HEK293 (cell line): ENCODE data around the gene ZNF335.

Source experiments
- ATF2 ChIP-seq: fragments of 450-650 bp; formaldehyde crosslinking; IDR thresholded peaks from 2 replicates; pipeline ENCODE4 v1.5.1; 2016; ENCODE audit warnings: missing biosample characterization, missing genetic modification characterization, low read depth
- FEZF1 ChIP-seq: fragments of 450-650 bp; formaldehyde crosslinking; IDR thresholded peaks from 2 replicates; pipeline ENCODE4 v1.5.1; 2016; ENCODE audit warnings: missing biosample characterization, missing genetic modification characterization
- PRDM1 ChIP-seq: fragments of 450-650 bp; formaldehyde crosslinking; IDR thresholded peaks from 2 replicates; pipeline ENCODE4; 2016; ENCODE audit warnings: missing biosample characterization, missing genetic modification characterization
- SETDB1 ChIP-seq: IDR thresholded peaks from one replicate; pipeline ENCODE4 v1.6.1; 2017; ENCODE audit warnings: mild to moderate bottlenecking, low read length, moderate library complexity, mixed read lengths; ENCODE audit not compliant: insufficient read length
- ZBTB49 ChIP-seq: fragments of 450-650 bp; formaldehyde crosslinking; IDR thresholded peaks from 2 replicates; pipeline ENCODE4 v1.5.1; 2016; ENCODE audit warnings: missing biosample characterization, missing genetic modification characterization, low read depth
- ZNF302 ChIP-seq: fragments of 450-650 bp; formaldehyde crosslinking; IDR thresholded peaks from 2 replicates; pipeline ENCODE4 v1.5.1; 2016; ENCODE audit warnings: missing biosample characterization, missing genetic modification characterization, low read depth
- ZNF311 ChIP-seq: fragments of 450-650 bp; formaldehyde crosslinking; IDR thresholded peaks from 2 replicates; pipeline ENCODE4 v1.5.1; 2017; ENCODE audit warnings: missing biosample characterization, missing genetic modification characterization, borderline replicate concordance
- ZNF747 ChIP-seq: fragments of 450-650 bp; formaldehyde crosslinking; IDR thresholded peaks from 2 replicates; pipeline ENCODE4 v1.5.1; 2016; ENCODE audit warnings: missing biosample characterization, missing genetic modification characterization

DNA sequence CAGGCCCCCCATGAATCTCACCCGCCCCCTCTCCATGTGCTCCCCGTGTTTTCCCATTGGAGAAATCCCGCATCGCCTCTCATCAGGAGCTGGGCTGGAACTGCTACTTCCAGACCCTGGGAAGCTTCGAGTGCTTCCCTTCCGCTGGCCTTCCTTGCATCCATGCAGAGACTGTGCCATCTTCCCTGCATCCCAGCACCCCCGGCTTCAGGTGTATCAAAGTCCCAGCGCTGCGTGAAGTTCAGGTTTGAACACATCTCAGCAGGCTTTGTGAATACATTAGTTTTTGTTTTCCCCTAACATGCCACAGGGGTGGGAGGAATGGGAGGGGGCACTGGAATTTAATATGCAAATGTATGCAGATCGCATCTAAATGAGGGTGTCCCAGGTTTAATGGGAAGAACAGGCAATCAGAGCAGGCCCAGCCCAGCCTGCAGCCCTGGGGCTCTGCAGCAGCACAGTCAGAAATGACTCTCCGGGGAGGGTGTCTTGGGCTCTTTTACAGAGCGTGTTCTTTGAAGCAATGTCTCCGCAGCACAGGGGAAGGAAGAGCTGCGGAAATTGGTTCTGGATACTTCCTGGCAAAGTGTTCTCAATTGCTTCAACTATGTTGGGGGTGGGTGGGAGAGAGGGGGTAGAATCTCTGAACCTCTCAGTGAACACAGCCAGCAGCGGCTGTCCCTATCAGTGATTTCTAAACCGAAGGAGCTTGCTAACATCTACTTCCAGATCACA, 28.4 kb upstream of the ZNF335 start:
- TF ChIP-seq ZNF311 (tag by site-specific recombination) (no peak), FEZF1 (no peak), SETDB1 (no peak), ZBTB49 (tag by site-specific recombination) (no peak), ATF2 (no peak), ZNF747 (tag by site-specific recombination) (no peak), PRDM1 (tag by site-specific recombination) (no peak), ZNF302 (tag by site-specific recombination) (no peak)
